Measurements from ENCODE around the gene CPHXL.

GRCh38 chr16:75695708-75696107 is 30.6 kb downstream of the CPHXL start:
- TF ChIP-seq POLR2AphosphoS5 (IDR thresholded peaks at IDR 0.05) (no peak), CTCF (IDR thresholded peaks at IDR 0.05) (no peak)

Measured in breast epithelium (tissue), 3 donors.